EL (cell line): ENCODE measurements around the gene ARMC9.
"Not testable (repeated sequence)": the region's sequence is repeated elsewhere in the genome, so short reads cannot be mapped to it uniquely, and the experiment has no call there.

ENCODE experiments used
- DNase-seq: peaks from one replicate; pipeline ENCODE4 v3.0.0-alpha.2; 2016

ARMC9 gene

DNA sequence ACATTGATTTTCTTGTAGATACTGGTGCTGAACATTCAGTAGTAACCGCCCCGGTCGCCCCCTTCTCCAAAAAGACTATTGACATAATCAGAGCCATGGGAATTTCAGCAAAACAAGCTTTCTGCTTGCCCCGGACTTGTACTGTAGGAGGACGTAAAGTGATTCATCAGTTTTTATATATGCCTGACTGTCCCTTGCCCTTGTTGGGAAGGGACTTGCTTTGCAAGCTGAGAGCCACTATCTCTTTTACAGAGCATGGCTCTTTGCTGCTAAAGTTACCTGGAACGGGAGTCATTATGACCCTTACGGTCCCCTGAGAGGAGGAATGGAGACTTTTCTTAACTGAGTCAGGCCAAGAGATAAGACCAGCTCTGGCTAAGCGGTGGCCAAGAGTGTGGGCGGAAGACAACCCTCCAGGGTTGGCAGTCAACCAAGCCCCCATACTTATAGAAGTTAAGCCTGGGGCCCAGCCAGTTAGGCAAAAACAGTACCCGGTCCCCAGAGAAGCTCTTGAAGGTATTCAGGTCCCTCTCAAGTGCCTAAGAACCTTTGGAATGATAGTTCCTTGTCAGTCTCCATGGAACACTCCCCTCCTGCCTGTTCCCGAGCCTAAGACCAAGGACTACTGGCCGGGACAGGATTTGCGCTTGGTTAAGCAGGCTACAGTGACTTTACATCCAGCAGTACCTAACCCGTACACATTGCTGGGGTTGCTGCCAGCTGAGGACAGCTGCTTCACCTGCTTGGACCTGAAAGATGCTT, 205.2 kb downstream of the ARMC9 start:
- not testable (repeated sequence) for DNase-seq

DNA sequence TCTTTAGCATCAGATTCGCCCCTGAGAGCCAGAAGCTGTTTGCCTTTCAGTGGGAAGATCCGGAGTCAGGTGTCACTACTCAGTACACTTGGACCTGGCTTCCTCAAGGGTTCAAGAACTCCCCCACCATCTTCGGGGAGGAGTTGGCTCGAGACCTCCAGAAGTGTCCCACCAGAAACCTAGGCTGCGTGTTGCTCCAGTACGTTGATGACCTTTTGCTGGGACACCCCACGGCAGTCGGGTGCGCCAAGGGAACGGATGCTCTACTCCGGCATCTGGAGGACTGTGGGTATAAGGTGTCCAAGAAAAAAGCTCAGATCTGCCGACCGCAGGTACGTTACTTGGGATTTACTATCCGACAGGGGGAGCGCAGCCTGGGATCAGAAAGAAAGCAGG, 205.8 kb downstream of the ARMC9 start:
- DNase-seq, result not testable (repeated sequence)

DNA sequence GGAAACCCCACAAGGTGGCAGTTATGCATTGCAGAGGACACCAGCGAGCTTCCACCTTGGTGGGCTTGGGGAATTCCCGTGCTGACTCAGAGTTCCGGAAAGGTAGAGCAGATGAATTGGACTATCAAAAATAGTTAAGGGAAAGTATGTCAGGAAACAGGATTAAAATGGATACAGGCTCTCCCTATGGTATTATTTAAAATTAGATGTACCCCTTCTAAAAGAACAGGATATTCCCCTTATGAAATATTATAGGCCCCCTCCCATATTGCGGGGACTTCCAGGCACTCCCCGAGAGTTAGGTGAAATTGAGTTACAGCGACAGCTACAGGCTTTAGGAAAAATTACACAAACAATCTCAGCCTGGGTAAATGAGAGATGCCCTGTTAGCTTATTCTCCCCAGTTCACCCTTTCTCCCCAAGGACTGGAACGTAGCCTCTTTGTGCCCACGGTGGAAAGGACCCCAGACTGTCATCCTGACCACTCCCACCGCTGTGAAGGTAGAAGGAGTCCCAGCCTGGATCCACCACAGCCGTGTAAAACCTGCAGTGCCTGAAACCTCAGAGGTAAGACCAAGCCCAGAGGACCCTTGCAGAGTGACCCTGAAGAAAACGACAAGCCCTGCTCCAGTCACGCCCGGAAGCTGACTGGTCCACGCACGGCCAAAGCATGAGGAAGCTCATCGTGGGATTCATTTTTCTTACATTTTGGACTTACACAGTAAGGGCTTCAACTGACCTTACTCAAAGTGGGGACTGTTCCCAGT, 207.4 kb downstream of the ARMC9 start:
- DNase-seq, result peak; percentile 50

DNA sequence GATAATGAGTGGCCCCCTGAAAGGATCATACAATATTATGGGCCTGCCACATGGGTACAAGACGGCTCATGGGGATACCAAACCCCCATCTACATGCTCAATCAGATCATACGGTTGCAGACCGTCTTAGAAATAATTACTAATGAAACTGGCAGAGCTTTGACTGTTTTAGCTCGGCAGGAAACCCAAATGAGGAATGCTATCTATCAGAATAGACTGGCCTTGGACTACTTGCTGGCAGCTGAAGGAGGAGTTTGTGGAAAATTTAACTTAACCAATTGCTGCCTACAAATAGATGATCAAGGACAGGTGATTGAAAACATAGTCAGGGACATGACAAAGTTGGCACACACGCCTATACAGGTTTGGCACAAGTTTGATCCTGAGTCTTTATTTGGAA, 209.3 kb downstream of the ARMC9 start:
- not testable (repeated sequence) for DNase-seq

DNA sequence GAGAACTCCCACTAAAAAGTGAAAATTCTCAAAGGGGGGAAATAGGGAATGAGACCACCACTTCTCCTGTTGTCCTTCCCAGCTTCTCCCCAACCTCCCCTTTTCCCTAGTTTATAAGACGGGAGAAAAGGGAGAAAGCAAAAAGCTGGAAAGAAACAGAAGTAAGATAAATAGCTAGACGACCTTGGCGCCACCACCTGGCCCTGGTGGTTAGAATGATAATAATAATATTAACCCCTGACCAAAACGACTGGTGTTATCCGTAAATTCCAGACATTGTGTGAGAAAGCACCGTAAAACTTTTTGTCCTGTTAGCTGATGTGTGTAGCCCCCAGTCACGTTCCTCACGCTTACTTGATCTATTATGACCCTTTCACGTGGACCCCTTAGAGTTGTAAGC, 209.9 kb downstream of the ARMC9 start:
- DNase-seq, result not testable (repeated sequence)

DNA sequence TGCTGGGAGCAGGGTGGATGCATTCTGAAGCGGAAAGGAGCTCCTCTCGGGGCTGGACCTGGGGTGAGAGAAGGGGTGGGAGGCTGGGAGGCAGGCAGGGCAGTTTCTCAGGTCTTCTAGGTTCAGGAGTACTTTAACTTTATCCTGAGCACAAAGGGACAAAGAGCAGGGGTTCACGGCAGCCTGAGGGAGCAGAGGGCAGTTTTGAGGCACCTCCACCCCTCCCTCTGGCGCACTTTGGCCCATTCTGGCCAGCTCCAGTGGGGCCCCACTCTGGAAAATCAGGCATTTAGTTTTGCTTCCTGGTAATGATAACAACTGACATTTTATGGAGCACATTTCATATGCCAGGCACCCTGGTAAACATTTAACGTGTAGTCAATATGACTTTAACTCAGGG, 211.3 kb downstream of the ARMC9 start:
- DNase-seq, result no peak

DNA sequence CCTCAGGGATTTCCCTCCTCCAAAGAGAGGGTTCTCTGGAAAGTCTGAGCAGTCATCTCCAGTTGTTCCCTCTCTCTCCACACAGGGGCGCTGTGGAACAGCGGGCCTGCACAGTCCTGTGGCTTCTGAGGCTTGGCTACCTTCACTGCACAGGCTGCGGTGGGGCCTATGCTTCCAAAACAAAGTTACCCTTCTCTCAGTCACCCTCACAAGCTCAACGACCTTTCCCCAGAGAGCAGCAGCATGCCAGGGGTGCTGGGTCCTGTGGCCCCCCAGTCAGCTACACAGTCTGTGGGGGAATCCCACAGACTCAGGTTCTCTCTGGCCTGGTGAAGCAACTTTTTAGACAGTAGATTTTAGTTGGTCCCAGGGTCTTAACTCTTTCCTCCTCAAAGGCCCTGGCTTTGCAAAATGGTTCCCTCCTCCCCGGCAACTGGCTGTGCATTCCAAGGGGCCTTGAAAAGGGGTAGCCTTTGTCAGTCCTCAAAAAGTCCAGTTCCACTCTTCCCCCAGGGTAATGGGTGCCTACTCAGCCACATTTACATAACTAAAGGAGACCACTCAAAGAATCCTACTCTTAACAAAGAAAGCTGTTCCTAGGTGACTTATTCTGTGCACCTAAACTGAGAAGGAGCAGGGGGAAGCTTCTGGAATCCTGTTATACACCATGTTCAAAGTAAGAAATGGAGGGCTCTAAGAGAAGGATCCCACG, 212.0 kb downstream of the ARMC9 start:
- DNase-seq, result no peak

DNA sequence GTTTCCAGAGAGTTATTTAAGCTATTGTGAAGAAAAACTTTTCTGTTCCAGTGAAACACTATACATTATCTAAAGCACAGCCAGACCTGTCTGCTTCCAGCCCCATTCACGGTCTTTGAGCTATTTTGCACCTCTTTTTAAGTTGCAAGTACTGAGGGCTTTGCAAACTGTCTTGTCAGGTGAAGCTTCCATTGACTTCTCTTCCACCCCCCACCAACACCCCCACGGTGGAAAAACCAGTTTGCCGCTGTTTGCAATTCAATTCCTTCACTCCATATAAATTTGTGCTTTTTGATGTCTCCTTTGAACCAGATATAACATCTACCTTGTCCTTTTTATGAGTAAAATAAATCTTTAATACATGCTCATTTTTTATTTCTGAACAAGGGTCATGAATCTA, 212.8 kb downstream of the ARMC9 start:
- no peak for DNase-seq

DNA sequence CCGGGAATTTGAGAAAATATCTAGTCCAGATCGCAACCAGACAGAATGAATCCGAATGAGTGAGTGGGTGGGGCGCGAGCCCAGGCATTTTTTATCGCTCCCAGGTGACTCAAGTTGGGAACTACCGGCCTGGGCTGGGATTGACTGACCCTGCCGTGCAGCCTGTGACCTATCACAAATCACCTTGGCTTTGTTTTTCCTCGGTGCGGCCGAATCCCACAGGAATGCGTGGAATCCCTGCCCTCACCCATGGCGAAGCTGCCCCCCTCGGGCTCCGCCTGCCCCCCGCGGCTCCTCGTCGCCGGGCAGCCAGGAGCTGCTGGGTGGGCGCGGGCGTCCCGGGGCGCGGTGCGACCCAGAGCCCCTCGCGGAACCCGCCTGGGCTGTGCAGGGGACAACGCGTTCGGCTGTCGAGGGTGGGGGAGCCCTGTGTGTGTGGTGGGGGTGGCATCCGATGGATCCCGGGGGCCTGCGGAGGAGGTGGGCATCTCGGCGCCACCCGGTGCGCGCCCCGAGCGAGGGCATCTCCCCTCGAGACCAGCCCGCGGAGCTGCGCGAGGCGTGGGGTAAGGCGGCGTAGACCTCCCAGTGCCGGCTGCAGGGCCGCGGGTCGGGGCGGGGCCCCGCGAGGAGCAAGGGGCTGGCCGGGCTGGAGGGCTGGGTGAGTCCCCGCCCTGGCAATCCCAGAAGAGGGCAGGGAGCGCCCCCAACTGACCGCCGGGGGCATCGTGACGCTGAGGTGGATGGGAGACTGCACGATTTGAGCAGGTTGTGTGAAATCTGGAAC, 213.6 kb downstream of the ARMC9 start:
- peak; percentile 89 for DNase-seq

DNA sequence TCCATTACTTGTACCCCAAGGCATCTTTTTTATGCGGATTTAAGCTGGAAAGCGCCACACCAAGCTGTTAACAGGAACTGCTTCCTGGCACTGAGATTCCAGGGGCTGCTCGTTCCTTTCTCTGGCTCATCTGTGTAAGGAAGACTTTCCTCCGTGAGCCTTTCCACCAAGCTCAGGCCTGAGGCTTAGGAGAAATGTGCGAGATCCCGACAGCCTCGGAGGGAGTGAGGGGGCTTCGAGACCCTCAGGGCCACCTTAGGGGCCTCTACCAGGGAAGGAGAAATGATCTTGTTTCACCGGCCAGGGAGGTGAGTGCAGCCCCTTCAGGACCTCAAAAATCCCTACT, 214.2 kb downstream of the ARMC9 start:
- DNase-seq, result no peak

DNA sequence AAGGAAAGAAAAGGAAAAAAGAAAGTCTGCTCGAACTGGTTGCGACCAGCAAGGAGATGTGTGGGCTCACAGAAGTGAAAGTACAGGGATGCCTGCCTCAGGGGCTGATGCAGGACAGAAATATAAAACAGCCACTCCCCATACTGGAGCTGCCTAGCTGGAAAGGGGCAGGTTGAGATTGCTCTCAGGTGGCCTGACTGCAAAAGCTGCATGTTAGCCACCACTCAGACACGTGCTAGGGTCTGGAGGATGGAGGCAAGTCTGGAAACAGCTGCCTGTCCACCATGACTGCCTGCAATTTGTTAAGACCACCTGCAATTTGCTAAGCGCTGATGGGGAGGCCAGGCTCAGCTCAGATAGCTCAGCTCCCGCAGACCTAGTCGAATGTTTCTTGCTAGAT, 215.0 kb downstream of the ARMC9 start:
- DNase-seq, result no peak

DNA sequence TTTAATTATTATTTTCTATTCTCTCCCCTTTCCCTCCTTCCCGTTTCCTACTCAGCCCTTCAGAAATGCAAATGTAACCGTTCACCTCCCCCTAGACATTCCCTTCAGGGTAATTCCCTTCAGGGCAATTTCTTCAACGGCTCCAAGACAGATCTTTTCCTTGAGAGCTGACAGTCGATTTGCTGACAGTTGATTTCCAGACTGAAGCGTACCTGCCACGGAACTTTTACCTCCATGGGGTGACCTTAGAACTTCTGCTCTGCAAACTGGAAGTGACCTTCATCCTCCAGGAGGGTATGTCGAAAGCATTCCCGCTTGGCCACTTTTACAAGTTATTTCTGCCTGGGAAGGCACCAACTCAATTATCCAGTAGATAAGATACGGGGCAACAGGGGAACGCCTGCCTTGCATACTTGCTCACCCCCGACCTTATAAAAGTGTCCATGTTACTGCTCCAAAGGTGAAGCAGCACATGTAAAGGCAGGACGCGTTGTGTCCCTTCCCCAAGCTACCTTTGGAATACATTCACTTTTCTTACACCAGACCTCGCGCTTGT, 215.6 kb downstream of the ARMC9 start:
- no peak for DNase-seq

DNA sequence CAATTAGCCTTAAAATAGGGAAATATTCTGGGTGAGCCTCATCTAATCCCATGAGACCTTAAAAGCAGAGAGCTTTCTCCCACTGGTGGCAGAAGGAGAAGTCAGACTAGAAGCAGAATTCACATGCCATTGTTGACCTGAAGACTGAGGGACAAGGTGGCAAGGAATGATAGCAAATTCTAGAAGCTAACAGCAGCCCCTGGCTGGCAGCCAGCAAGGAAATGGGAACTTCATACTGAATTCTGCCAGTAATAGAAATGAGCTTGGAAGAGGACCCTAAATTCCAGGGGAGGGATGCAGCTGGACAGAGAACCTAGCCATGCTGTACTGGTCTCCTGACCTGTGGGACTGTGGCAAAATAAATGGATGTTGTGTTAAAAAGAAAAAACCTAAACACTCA, 216.6 kb downstream of the ARMC9 start:
- no peak for DNase-seq

DNA sequence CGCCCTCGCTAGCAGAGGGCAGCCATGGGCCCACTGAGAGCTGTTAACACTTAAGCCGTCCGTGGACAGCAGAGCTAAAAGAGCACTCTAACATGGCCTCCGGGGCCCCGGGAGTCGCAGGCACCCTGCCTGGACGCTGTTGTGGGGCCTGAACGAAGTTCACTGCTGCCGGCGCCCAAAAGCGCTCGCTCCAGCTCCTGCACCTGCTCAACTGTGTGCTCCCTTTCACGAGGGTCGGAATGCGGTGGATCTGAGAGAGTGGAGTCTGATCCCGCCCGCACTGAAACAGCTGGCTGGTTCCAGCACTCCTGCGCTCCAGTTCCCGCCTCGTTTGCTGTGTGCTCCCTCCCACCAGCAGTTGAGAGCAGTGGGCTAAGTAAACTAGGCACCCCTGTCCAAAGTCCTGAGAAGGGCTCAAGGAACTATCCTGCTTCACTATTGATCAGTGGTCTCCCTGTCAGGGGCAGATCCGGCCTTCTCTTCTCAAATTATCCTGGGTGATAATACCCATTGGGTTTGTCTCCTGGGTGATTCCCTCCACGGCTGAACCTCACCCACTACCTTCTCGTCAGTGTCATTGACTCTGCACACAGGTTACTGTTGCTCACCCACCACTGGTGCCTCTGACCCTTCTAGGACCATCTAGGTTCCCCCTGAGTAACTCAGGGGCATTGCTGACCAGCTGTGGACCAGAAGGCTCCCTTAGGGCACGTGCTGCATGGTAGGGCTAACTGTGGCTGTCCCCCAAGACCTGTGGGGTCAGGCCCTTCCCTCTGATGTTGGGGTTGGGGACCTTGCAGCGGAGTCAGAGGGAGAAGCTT, 220.6 kb downstream of the ARMC9 start:
- no peak for DNase-seq

DNA sequence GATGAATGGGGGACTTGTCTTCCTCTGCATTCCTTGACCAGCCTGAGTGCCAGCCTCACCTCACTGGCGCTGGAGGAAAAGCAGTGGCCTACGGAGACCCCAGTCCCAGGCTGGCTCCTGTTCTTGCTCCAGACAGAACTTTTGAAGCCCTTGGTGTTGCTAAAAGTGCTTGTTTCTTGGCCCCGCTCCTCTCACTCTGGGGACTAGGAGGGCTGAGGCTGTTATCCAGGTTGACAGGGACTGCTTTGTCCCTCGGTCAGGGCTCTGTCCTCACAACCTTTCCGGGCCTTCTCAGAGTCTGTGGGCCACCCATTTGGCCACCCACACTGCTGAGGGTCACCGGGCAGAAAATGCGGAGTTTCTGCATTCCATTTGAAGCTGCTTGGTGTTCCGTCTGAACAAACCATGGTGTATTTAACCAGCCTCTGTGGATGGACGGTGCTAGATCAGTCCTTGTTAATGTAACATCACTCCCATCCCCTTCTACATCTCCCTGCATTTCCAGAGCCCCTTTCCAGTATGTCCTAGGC, 222.7 kb downstream of the ARMC9 start:
- no peak for DNase-seq

DNA sequence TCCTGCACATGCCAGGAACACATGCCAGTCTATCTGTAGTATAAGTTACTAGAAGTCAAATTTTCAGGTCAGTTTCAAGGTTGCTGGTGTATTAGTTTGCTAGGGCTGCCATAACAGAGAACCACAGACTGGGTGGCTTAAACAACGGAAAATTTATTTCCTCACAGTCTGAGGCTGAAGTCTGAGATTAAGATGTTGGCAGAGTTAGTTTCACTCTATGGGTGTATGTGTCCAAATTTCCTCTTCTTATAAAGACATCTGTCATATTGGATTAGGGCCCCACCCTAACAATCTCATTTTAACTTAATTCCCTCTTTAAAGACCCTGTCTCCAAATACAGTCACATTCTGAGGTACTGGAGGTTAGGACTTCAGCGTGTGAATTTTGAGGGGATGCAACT, 223.6 kb downstream of the ARMC9 start:
- DNase-seq, result no peak

DNA sequence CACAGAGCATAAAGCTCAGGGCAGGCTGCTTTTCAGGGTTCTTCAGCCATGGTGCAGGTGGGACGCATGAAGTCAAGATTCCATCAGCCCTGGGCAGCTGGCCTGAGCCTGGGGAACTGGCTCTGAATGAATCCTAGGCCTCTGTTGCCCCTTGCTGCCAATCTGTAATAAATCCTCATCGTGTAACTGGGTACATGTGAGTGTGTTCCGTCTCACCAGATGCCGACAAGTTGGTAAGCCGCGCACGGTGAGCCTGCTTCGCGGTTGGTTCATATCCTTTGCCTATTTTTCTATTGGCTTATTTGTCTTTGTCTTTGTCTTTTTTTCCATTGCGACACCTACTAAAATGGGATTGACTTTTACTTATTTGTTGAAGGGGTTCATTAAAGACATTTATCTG, 224.7 kb downstream of the ARMC9 start:
- DNase-seq, result no peak
